Retinal pigment epithelial cell (primary cell): Measurements from ENCODE around the gene DEFB129.
A peak's percentile ranks its signal among the peaks of the same experiment; 100 is the strongest.
"Not testable (repeated sequence)": the region's sequence is repeated elsewhere in the genome, so short reads cannot be mapped to it uniquely, and the experiment has no call there.

Source experiments
- DNase-seq: peaks from one replicate; pipeline ENCODE4 v3.0.0-alpha.2; 2010; ENCODE audit warnings: low read depth
- H3K4me3 ChIP-seq: 2 replicates; pipeline ENCODE4 v1.5.1; 2011; ENCODE audit warnings: mild to moderate bottlenecking, low read length, control low read depth, moderate library complexity
- CTCF ChIP-seq: conservative IDR thresholded peaks from 2 replicates; pipeline ENCODE4 v1.5.1; 2011; ENCODE audit warnings: low read depth, low read length, control low read depth, inconsistent platforms

The DEFB129 gene

GRCh38 chr20:221258-221830 lies 5.7 kb upstream of the DEFB129 start:
- no peak overlapping the region for H3K4me3 ChIP-seq
- TF ChIP-seq CTCF, result no peak
- DNase-seq, result no peak

GRCh38 chr20:225879-226278 lies 1.2 kb upstream of the DEFB129 start:
- H3K4me3 ChIP-seq, DNase-seq: not testable (repeated sequence)

- H3K4me3 ChIP-seq, result no peak overlapping the region
- TF ChIP-seq CTCF, result no peak
- no peak for DNase-seq
These were observed 514 bp downstream of the DEFB129 start for GRCh38 chr20:227439-228105.

GRCh38 chr20:235891-236290 lies 8.8 kb downstream of the DEFB129 start:
- DNase-seq, result no peak
- TF ChIP-seq CTCF, result peak; percentile 54
- no peak overlapping the region for H3K4me3 ChIP-seq

GRCh38 chr20:237489-237888 lies 10.4 kb downstream of the DEFB129 start:
- DNase-seq, result no peak
- no peak for TF ChIP-seq CTCF
- H3K4me3 ChIP-seq, result no peak overlapping the region

GRCh38 chr20:237929-238328 lies 10.9 kb downstream of the DEFB129 start:
- TF ChIP-seq CTCF, result no peak
- H3K4me3 ChIP-seq, result no peak overlapping the region
- DNase-seq, result no peak

- DNase-seq, result no peak
These were observed 15.8 kb downstream of the DEFB129 start for GRCh38 chr20:242905-243304.

More at GRCh38 chr20:242905-243304, 15.8 kb downstream of the DEFB129 start:
- H3K4me3 ChIP-seq, result no peak overlapping the region
- no peak for TF ChIP-seq CTCF
